Suprapubic skin (tissue), 3 donors: Measurements from ENCODE around the gene ANKFN1.

Source experiments
- CTCF ChIP-seq, 2 donors: fragments of 200-600 bp in 1 of 2; fragments of 450-650 bp in 1 of 2; sonication (generic) in 1 of 2; IDR thresholded peaks; one replicate each; pipeline ENCODE4 v1.5.1; 2016 to 2019; ENCODE audit warnings: antibody characterized with exemption in 2 of 2, mild to moderate bottlenecking in 1 of 2, moderate library complexity in 1 of 2
- EP300 ChIP-seq: sonication (generic); formaldehyde crosslinking; IDR thresholded peaks from one replicate; pipeline ENCODE4 v1.6.1; 2017; ENCODE audit warnings: antibody characterized with exemption
- POLR2A ChIP-seq, 2 donors: fragments of 450-650 bp; IDR thresholded peaks; one replicate each; pipeline ENCODE4 v1.6.1; 2017; ENCODE audit warnings: antibody characterized with exemption in 2 of 2, mild to moderate bottlenecking in 2 of 2, moderate library complexity in 2 of 2

- TF ChIP-seq CTCF (IDR thresholded peaks at IDR 0.05) (no peak), EP300 (no peak), POLR2A (IDR thresholded peaks at IDR 0.05) (no peak)
These were observed 44.4 kb upstream of the ANKFN1 start for GRCh38 chr17:56108811-56109284.
